CD1c-positive myeloid dendritic cell (primary cell): ENCODE measurements around the gene PHLDB1.

Source experiments
- DNase-seq: peaks from one replicate; pipeline ENCODE4 v3.0.0-alpha.2; 2016; ENCODE audit errors: extremely low spot score

PHLDB1 gene

GRCh38 chr11:118640332-118641154 is 33.1 kb downstream of the PHLDB1 start:
- no peak for DNase-seq

- no peak for DNase-seq
Observed at GRCh38 chr11:118641397-118642019, 34.1 kb downstream of the PHLDB1 start.

DNA sequence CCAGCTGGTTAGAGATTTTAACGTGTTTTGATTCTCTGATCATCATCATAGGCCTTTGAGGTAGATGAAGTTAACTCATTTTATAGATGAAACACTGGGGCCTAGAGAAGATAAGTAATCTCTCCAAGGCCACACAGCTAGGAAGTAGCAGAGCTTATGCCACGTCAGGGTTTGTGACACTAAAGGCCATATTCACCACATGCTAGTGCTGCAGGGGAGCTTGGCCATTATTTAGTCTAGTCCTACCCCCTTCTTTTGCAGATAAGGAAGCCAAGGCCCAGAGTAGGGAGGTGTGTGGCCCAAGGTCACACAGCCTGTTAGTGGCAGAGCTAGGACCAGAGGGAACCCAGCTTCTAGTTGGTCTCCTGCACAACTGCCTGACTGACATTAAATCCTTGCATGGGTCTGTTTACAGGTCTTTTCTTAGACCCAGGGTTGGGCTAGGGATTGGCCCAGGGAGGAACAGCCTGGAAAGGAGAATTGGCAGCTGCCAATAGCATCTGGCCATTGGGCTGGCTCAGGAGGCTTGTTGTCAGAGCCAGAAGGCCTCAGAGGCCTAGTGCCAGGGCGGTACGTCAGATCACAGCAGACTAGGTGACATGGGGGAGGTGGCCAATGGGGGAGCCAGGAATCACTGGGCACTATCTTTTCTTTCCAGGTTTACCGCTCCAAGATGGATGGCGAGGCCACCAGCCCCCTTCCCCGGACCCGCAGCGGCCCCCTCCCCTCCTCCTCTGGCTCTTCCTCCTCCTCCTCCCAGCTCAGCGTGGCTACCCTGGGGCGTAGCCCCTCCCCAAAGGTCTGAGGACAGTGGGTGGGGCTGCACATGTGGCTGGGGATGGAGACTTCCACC is 36.0 kb downstream of the PHLDB1 start:
- DNase-seq: no peak

DNA sequence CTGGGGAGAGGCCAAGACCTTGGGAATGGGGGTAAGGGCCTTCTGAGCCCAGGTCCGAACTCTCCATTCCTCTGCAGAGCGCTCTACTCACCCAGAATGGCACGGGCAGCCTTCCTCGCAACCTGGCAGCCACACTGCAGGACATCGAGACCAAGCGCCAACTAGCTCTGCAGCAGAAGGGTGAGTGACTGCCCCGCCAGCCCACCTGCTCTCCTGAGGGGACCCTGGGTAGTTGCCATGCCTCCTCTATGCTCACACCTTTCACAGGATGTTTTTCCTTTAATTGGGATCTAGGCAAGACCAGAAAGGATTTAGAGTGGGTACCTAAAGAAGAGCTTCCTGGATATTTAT is 36.6 kb downstream of the PHLDB1 start:
- DNase-seq: no peak

DNA sequence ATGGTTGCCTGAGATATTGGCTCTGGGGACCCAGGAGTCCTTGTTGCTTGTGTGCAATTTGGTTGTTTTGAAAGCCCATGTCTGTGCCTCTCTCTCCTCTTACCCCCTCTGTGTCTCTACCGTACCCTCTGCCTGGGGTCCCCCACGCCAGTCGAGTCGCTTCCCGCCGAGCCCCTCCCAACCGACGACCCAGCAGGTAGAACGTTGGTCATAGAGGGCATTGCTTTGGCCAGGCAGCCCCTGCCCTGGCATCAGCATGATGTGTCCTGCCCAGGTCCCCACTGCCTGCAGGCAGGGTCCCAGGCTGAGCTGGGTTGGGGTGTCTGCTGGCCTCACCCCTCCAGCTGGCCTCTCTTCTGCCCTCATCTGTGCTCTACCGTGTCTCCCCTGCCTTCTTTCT is 37.1 kb downstream of the PHLDB1 start:
- DNase-seq: no peak

GRCh38 chr11:118645066-118645715 is 37.8 kb downstream of the PHLDB1 start:
- no peak for DNase-seq

- DNase-seq: no peak
Observed at GRCh38 chr11:118646393-118646792, 39.0 kb downstream of the PHLDB1 start.

- no peak for DNase-seq
Observed at GRCh38 chr11:118648291-118648690, 40.9 kb downstream of the PHLDB1 start.

- no peak for DNase-seq
Observed at GRCh38 chr11:118649941-118650340, 42.5 kb downstream of the PHLDB1 start.

DNA sequence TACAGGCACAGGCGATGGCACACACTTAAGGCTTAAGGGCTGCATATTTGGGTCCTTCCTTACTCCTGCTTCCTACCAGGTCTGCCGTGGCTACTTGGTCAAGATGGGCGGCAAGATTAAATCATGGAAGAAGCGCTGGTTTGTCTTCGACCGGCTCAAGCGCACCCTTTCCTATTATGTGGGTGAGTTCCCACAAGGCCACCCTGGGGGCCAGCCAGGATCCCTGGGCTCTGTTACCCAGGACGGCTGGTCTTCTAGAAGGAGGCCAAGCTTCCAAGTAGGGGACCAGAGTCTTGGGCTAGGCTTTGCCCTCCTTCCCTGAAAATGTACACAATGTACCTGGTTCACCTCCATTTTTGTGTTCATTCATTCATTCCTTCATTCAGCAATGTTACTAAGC is 43.0 kb downstream of the PHLDB1 start:
- DNase-seq: no peak

DNA sequence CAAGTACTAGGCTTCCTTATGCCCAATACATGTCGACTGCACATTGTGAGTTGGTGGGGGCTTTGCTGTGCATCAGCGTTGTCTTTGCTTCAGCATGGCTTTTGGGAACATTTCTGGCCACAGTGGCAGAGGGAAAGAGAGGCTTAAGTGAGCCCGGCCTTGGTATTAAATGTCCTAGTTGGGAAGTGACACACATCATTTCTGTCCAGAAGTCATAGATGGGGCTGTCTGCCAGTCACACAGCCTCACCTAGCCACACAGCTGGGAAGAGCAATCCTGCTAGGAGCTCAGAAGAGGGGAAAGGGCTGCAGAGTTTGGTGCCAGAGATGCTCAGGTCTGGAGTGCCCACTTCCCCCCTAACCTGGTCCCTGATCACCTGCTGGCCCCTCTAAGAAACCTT is 44.4 kb downstream of the PHLDB1 start:
- DNase-seq: no peak

GRCh38 chr11:118652681-118653181 is 45.3 kb downstream of the PHLDB1 start:
- no peak for DNase-seq

GRCh38 chr11:118653684-118654390 is 46.4 kb downstream of the PHLDB1 start:
- no peak for DNase-seq

DNA sequence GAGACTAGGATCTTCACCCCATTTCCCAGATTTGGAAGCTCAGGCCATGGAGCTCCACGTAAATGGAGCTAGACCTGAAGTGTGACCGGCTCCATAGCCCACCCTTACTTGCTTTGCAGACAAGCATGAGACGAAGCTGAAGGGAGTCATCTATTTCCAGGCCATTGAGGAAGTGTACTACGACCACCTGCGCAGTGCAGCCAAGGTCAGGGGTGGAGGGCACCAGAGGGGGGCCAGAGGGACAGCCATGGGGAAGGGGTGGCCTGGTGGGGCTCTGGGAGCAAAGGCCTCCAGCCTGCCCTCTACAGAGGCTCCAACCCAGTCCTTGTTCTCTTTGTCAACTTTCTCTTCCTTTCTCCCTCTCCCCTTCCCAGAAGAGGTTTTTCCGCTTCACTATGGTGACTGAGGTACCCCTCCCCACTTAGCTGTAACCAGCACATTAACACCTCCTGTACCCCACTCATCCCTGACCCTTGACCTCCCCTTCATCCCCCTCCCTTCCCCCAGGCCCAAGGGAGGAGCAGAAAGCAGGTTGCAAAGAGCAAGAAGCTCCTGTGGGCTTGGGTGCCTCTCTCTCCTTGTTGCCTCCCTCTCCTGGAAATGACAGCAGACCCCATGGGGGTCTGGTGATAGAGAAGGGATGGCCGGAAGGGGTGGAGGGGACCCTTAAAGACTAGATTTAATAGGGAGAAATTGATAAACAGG is 48.2 kb downstream of the PHLDB1 start:
- DNase-seq: no peak

DNA sequence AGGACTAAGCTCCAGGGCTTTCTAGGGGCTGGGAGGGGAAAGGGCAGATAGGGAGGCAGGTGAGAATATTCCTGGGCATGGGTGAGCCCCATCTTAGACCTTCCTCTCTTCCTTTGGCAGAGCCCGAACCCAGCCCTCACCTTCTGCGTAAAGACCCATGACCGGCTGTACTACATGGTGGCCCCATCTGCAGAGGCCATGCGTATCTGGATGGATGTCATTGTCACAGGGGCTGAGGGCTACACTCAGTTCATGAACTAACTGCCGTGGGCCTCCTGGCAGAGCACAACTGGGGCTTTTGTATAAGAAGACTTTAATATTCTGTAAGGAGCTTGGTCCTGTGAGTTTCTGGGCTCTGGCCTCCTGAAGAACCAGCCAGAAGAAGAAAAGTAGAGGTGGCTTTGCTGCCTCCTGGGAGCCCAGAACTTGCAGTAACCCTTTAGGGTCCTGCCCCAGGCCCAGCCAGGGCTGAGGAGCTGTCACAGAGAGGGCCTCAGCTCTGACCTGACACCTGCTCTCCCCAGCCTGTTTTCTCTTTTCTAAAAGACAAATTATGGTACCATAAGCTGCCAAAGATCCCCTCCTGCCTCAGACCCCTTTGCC is 49.2 kb downstream of the PHLDB1 start:
- no peak for DNase-seq

DNA sequence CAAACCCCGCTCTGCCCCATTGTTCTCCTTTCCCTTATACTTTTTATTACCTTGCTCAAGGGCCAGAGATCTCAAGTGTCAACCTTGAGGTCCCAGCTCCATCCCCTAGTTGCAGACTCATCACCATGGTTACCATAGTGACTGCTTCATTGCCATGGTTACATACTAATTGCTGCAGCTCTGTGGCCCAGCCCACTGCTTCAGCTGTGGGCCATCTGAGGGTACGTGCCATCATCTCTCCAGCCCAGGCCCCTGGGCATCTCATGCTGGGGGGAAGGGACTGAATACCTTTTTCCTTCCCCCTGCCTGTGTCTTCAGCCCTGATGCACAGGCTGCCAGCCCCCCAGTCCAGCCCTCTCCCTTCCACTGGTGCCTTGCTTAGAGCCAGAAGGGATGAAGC is 49.8 kb downstream of the PHLDB1 start:
- no peak for DNase-seq

DNA sequence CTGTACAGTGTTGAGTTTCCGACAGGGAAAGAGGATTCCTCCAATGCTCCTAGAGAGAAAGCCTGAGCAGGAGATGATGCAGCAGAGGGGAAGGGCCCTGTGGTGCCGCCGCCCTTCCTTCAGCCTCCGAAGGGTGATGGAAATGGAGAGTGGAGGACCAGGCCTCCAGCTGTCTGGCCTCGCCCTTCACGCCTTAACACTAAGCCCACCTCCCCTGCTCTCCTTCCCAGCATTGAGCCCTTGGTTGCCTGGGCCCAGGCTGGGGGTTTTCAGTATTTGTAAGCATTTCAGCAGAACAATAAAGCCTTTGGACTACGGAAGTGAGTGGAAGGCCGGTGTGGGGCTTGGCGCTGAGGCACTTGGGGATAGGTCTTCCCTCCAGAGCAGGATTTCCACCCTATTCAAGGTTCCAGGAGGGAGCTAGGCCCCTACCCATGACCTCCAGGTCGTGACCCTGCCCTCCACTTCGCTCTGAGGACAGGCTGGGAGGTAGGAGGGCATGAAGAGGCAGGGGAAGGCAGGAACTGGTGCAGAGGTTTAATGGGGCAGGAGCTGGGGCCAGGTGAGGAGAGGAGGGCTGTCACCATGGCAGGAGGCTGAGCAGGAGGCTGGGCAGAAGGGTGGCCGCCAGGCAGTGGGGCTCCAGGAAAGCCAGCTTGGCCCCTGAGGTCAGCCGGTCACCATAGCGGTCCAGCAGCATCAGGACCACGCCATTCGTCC is 50.5 kb downstream of the PHLDB1 start:
- no peak for DNase-seq

DNA sequence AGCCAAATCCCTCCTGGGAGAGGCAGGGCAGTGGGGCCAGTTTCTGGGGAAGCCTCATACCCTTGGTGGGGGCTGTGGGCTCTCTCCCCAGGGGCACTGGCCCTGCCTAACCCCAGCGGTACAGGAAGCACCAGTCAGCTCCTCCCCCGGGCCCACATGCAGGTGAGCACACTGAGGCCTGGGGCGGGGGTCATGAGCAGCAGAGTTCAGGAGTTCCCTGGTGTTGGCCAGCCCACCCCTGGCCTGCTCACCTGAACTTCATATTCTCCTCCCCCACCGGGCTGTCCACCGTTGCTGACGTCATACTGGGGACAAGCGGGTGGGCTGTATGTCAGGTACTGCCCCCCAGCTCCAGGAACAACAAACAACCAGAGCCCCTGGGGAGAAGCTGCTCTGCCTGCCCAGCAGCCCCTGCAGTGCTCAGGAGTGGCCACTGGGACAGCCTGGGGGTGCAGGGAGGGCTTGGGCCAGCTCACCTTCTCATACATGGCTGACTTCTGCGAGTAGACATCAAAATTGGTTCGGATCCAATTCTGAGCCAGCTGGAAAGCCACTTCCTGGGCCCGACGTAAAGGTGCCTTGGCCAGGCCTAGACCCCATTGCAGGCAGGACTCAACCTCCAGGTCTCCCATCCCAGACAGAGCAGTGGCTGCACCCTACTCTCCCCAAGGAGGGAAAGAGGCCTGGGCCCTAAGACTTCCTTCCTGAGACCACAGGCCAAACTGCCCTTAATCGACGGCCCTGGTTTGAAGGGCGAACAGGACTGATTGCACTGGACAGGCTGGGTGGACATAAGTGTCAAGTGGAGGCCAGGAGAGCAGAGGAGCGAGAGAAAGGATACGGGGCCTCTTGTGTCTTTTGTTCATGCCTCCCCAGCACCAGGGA is 51.3 kb downstream of the PHLDB1 start:
- DNase-seq: no peak
